SU-DHL-6 (cell line): Measurements from ENCODE around the gene IL6ST.

Source experiments
- H2AFZ ChIP-seq: fragments of 200-600 bp; sonication (generic); 2 replicates; pipeline ENCODE4 v1.6.1; 2014; ENCODE audit warnings: low read depth, mild to moderate bottlenecking, moderate library complexity, mixed read lengths, antibody characterized with exemption, low read length; ENCODE audit not compliant: severe bottlenecking
- H3F3A ChIP-seq: fragments of 200-600 bp; shearing (Covaris generic); 2 replicates; pipeline ENCODE4 v1.6.0; 2016; ENCODE audit warnings: antibody characterized with exemption, mild to moderate bottlenecking; ENCODE audit not compliant: insufficient read depth
- H3K27ac ChIP-seq: fragments of 200-600 bp; sonication (generic); 2 replicates; pipeline ENCODE4 v1.5.1; 2016; ENCODE audit warnings: low read depth, mild to moderate bottlenecking, low read length, moderate library complexity, mixed read lengths
- H3K27me3 ChIP-seq: fragments of 200-600 bp; sonication (generic), shearing (Covaris generic); 2 replicates; pipeline ENCODE4 v1.6.0; 2014; ENCODE audit warnings: mild to moderate bottlenecking, low read length
- H3K36me3 ChIP-seq: fragments of 200-600 bp; sonication (generic); 2 replicates; pipeline ENCODE4 v1.6.1; 2014; ENCODE audit warnings: mild to moderate bottlenecking, low read length, mixed read lengths
- H3K4me2 ChIP-seq: fragments of 300-600, 200-600 bp; shearing (Covaris generic), sonication (generic); 2 replicates; pipeline ENCODE4 v1.6.0; 2014; ENCODE audit warnings: low read length, low read depth, mild to moderate bottlenecking; ENCODE audit not compliant: poor library complexity, severe bottlenecking
- H3K4me3 ChIP-seq: fragments of 200-600 bp; sonication (generic); 2 replicates; pipeline ENCODE4 v1.5.1; 2014; ENCODE audit warnings: antibody characterized with exemption, low read length, mild to moderate bottlenecking, mixed read lengths; ENCODE audit not compliant: insufficient read depth, poor library complexity, severe bottlenecking
- H3K79me2 ChIP-seq: fragments of 200-600 bp; sonication (generic); 2 replicates; pipeline ENCODE4 v1.6.1; 2014; ENCODE audit warnings: mild to moderate bottlenecking, low read length, moderate library complexity; ENCODE audit not compliant: insufficient read depth
- H3K9ac ChIP-seq: fragments of 200-600 bp; sonication (generic); 2 replicates; pipeline ENCODE4 v1.7.0; 2014; ENCODE audit warnings: mild to moderate bottlenecking, low read length
- H3K9me2 ChIP-seq: fragments of 200-600 bp; sonication (generic); replicated peaks from 2 replicates; pipeline ENCODE4 v1.6.1; 2014; ENCODE audit warnings: low read length; ENCODE audit not compliant: insufficient read depth
- H3K9me3 ChIP-seq: fragments of 200-600 bp; sonication (generic); 2 replicates; pipeline ENCODE4 v1.6.1; 2014; ENCODE audit warnings: low read length, mixed read lengths; ENCODE audit not compliant: insufficient read depth
- H4K20me1 ChIP-seq: fragments of 200-600 bp; sonication (generic); 2 replicates; pipeline ENCODE4 v1.6.1; 2014; ENCODE audit warnings: low read depth, mild to moderate bottlenecking, antibody characterized with exemption, low read length, moderate library complexity, mixed read lengths
- EZH2phosphoT487 ChIP-seq: fragments of 200-600 bp; sonication (generic), shearing (Covaris generic); conservative IDR thresholded peaks from 2 replicates; pipeline ENCODE4 v1.6.1; 2018; ENCODE audit warnings: mild to moderate bottlenecking, antibody characterized with exemption, low read length, moderate library complexity, mixed read lengths
- TF ChIP-seq, protein P1 (sequence below): fragments of 200-600 bp; sonication (generic); IDR thresholded peaks from one replicate; pipeline ENCODE4 v1.5.1; 2017; ENCODE audit warnings: antibody characterized with exemption, mild to moderate bottlenecking, low read length, moderate library complexity; ENCODE audit not compliant: insufficient read depth, poor library complexity, severe bottlenecking

The IL6ST gene

DNA sequence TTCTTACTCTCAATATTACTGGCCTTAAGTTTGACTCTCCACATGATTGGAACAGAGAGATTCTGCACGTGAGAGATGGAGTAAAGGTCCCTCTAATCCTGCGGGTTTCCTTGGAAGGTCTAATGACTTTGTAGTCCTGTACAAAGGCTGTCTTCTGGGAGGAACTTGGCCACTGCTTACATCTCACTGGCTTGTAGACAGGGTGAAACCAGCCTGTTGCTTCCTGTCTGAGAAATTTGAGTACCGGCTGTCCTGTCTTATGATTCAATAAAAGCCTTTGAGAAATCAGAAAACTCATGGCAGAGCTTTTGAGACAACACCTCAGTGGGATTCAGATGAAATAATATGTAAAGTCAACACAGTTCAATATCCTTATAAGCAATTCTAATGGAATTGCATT, 100.6 kb downstream of the IL6ST start:
- no peak overlapping the region for H3K9ac ChIP-seq
- H3K4me2 ChIP-seq, result no peak overlapping the region
- no peak overlapping the region for H2AFZ ChIP-seq
- no peaks in the 10 kb centered on the region for H4K20me1 ChIP-seq
- no peaks in the 10 kb centered on the region for H3K79me2 ChIP-seq
- no peaks in the 10 kb centered on the region for H3K9me3 ChIP-seq
- no peaks in the 10 kb centered on the region for H3K9me2 ChIP-seq
- H3K27me3 ChIP-seq, result no peaks in the 10 kb centered on the region
- H3K36me3 ChIP-seq, result no peaks in the 10 kb centered on the region
- H3K27ac ChIP-seq, result no peak overlapping the region
- TF ChIP-seq, protein P1, sequence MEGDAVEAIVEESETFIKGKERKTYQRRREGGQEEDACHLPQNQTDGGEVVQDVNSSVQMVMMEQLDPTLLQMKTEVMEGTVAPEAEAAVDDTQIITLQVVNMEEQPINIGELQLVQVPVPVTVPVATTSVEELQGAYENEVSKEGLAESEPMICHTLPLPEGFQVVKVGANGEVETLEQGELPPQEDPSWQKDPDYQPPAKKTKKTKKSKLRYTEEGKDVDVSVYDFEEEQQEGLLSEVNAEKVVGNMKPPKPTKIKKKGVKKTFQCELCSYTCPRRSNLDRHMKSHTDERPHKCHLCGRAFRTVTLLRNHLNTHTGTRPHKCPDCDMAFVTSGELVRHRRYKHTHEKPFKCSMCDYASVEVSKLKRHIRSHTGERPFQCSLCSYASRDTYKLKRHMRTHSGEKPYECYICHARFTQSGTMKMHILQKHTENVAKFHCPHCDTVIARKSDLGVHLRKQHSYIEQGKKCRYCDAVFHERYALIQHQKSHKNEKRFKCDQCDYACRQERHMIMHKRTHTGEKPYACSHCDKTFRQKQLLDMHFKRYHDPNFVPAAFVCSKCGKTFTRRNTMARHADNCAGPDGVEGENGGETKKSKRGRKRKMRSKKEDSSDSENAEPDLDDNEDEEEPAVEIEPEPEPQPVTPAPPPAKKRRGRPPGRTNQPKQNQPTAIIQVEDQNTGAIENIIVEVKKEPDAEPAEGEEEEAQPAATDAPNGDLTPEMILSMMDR, result no peak
- no peak for TF ChIP-seq EZH2phosphoT487
- no peak overlapping the region for H3K4me3 ChIP-seq
- H3F3A ChIP-seq, result no peaks in the 10 kb centered on the region

DNA sequence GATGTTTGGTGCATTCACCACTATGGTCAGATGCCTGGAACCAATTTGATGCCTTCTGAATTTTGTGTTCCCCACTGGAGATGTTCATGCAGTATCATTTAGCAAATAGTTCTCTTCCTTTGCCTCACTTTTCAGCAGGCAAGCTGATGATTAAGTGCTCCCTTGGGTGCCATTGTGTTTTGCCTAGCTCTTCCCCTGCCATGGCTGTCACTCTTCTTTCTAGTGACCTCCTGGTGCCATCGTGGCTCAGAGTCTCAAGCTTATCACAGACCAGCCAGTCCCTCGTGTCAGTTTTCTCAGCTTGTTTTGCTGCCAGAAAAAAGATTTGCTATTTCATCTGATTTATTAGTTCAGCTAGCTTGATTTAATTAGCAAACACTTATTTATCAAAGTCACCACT, 102.3 kb downstream of the IL6ST start:
- Histone ChIP-seq H3K27me3 (no peaks in the 10 kb centered on the region), H3K27ac (no peak overlapping the region), H3K4me2 (no peak overlapping the region), H3K79me2 (no peaks in the 10 kb centered on the region), H4K20me1 (no peaks in the 10 kb centered on the region), H3K9ac (no peak overlapping the region), H3K36me3 (no peaks in the 10 kb centered on the region), H2AFZ (no peak overlapping the region), H3K4me3 (no peak overlapping the region), H3K9me2 (no peaks in the 10 kb centered on the region), H3K9me3 (no peaks in the 10 kb centered on the region), H3F3A (no peaks in the 10 kb centered on the region)
- no peak for TF ChIP-seq EZH2phosphoT487
- TF ChIP-seq, protein P1, result no peak

DNA sequence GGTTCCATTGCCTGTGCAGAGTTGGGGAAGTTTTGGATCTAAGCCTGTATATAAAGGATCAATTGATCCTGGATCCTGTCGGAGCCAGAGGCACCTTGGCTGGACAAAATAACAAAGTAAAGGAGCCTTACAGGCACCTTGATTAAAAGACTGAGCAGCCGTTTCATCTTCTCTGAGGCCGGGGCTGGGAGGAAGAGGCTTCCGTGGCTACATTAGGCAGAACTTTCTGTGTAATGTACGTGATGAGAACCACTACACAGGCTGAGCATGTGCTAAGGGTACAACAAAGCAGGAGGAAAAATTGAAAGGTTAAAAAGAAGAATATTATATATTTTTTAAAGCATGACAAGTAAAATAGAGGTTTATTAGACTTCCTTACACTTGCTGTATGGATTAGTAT, 106.6 kb downstream of the IL6ST start:
- no peak overlapping the region for H2AFZ ChIP-seq
- H3K36me3 ChIP-seq, result no peaks in the 10 kb centered on the region
- no peaks in the 10 kb centered on the region for H3K27me3 ChIP-seq
- H3K4me2 ChIP-seq, result no peak overlapping the region
- H3F3A ChIP-seq, result no peaks in the 10 kb centered on the region
- H4K20me1 ChIP-seq, result no peaks in the 10 kb centered on the region
- H3K27ac ChIP-seq, result no peak overlapping the region
- no peak for TF ChIP-seq EZH2phosphoT487
- TF ChIP-seq, protein P1, result no peak
- H3K4me3 ChIP-seq, result no peak overlapping the region
- H3K9ac ChIP-seq, result no peak overlapping the region
- no peaks in the 10 kb centered on the region for H3K9me3 ChIP-seq
- H3K9me2 ChIP-seq, result no peaks in the 10 kb centered on the region
- no peaks in the 10 kb centered on the region for H3K79me2 ChIP-seq

DNA sequence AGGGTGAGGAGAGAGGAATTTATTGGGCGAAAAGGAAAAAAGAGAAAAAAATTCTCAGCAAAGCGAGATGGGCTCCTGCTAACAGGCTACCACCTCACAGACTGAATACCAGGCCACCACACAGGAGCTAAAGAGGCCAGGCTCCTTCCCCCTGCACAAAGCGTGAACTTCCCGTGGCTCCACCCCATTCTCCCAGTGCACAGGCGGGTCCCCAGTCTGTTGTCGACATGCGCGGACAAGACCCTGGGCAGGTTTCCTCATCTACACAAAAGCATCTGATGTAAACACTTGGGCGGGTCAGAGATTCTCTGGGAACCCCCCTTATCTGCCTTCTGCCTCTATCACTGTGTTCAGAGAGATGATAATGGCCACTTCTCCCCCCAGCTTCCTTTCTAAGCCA, 109.4 kb downstream of the IL6ST start:
- TF ChIP-seq, protein P1, result no peak
- TF ChIP-seq EZH2phosphoT487, result no peak
- Histone ChIP-seq H3K36me3 (no peaks in the 10 kb centered on the region), H3F3A (no peaks in the 10 kb centered on the region), H3K27me3 (no peaks in the 10 kb centered on the region), H3K4me3 (no peak overlapping the region), H3K9ac (no peak overlapping the region), H3K9me2 (no peaks in the 10 kb centered on the region), H3K79me2 (no peaks in the 10 kb centered on the region), H4K20me1 (no peaks in the 10 kb centered on the region), H3K4me2 (no peak overlapping the region), H3K27ac (no peak overlapping the region), H2AFZ (no peak overlapping the region), H3K9me3 (no peaks in the 10 kb centered on the region)
